GM10248 (cell line): ENCODE data around the gene SP2.

Source experiments
- CTCF ChIA-PET: fragments of 300-600 bp; sonication (Branson Sonifier 250); formaldehyde crosslinking; extraction: SDS; loops from one replicate; lab custom pipeline; 2021; ENCODE audit warnings: antibody characterized with exemption; lab: Yijun Ruan, JAX
- POLR2A ChIA-PET: fragments of 350-650 bp; sonication (Branson Sonifier 250); formaldehyde crosslinking; extraction: SDS; loops from one replicate; lab custom pipeline; 2020; ENCODE audit warnings: antibody characterized with exemption; lab: Yijun Ruan, JAX
- DNase-seq: peaks from one replicate; pipeline ENCODE4 v3.0.0; 2012; ENCODE audit errors: extremely low spot score
- CTCF ChIP-seq: IDR thresholded peaks from 2 replicates; pipeline ENCODE4 v1.5.1; 2012; ENCODE audit warnings: mild to moderate bottlenecking, low read depth; ENCODE audit errors: extremely low read depth, missing control alignments, control extremely low read depth

SP2 gene

GRCh38 chr17:47924785-47925677 lies 29.0 kb downstream of the SP2 start:
- CTCF ChIA-PET: interaction anchor here (1.5 to 32.0 kb wide), 3 partner anchors 11 to 45 kb away, joined by 5 to 407 read pairs (median 6); partner anchors contain the start of genes CDK5RAP3, PNPO and PRR15L
- POLR2A ChIA-PET: no interaction called here
- DNase-seq: no peak
- no peak for TF ChIP-seq CTCF

GRCh38 chr17:47925678-47925988 lies 29.6 kb downstream of the SP2 start:
- no peak for TF ChIP-seq CTCF
- DNase-seq: no peak

GRCh38 chr17:47927821-47928400 lies 31.9 kb downstream of the SP2 start:
- CTCF ChIA-PET: interaction anchor here (1.2 to 32.0 kb wide), 3 partner anchors 21 to 87 kb away, joined by 3 to 407 read pairs (median 11); partner anchors contain the start of genes PNPO, PRR15L and SCRN2
- TF ChIP-seq CTCF: no peak
- no peak for DNase-seq
- POLR2A ChIA-PET: no interaction called here

More at GRCh38 chr17:47925678-47925988, 29.6 kb downstream of the SP2 start:
- POLR2A ChIA-PET: interaction anchor here (0.6 to 0.7 kb wide), 2 partner anchors 16 to 933 kb away, joined by 3 to 4 read pairs; partner anchors contain the start of gene PNPO
- CTCF ChIA-PET: interaction anchor here (1.5 to 32.0 kb wide), 3 partner anchors 11 to 45 kb away, joined by 5 to 407 read pairs (median 6); partner anchors contain the start of genes CDK5RAP3, PNPO and PRR15L

GRCh38 chr17:47928415-47928814 lies 32.4 kb downstream of the SP2 start:
- ChIA-PET POLR2A (no interaction called here), CTCF (interaction anchor here (1.2 to 32.0 kb wide), 4 partner anchors 20 to 87 kb away, joined by 3 to 407 read pairs (median 8); partner anchors contain the start of genes PNPO, PRR15L and SCRN2)
- no peak for DNase-seq
- no peak for TF ChIP-seq CTCF

GRCh38 chr17:47929218-47930000 lies 33.4 kb downstream of the SP2 start:
- POLR2A ChIA-PET: interaction anchor here (0.9 kb wide), 1 partner anchor 34 kb away, joined by 3 read pairs; no protein-coding TSS in a partner anchor
- DNase-seq: no peak
- CTCF ChIA-PET: interaction anchor here (1.1 to 32.0 kb wide), 7 partner anchors 9 to 88 kb away, joined by 3 to 407 read pairs (median 4); partner anchors contain the start of genes PNPO, PRR15L and SCRN2
- TF ChIP-seq CTCF: no peak

- ChIA-PET POLR2A (no interaction called here), CTCF (interaction anchor here (1.2 to 32.0 kb wide), 2 partner anchors 17 to 91 kb away, joined by 3 to 407 read pairs; partner anchors contain the start of genes PNPO, PRR15L and SCRN2)
- TF ChIP-seq CTCF: no peak
- DNase-seq: no peak
Measured at GRCh38 chr17:47931848-47932247, 35.8 kb downstream of the SP2 start.
